Measurements from ENCODE around the gene CDH5. TPM values are rescaled to one million over a fixed set of nuclear protein-coding genes. Genes with fewer than 3 reads are reported as not detected.
A peak's percentile ranks its signal among the peaks of the same experiment; 100 is the strongest.

CDH5 gene
- total and polyA plus RNA-seq, 10 donors, result 6.7 to 62.7 (median 40.2) TPM

- TF ChIP-seq POLR2AphosphoS5 (IDR thresholded peaks at IDR 0.05), result no peak
- Histone ChIP-seq H3K9me3 (no peaks in the 10 kb centered on the region), H3K4me3 (no peak overlapping the region), H3K36me3 (peaks cover 0 to 12% (median 0%) of the 10 kb centered on the region in 6 donors), H3K4me1 (peaks cover 7 to 37% (median 33%) of the 10 kb centered on the region in 6 donors), H3K27ac (no peak overlapping the region), H3K27me3 (replicated peaks in 1 of 7) (peaks cover 0 to 20% (median 0%) of the 10 kb centered on the region in 7 donors)
- DNase-seq, result no peak
- WGBS, 5 donors, result 79 to 94% (median 87%) methylated on average over 2 of the region's 2 CpGs
- intact Hi-C loops (cut with DNase I; ENCODE audit: low total_unique reads), result loop anchor here (5.0 kb wide), 1 partner anchor 197 kb away; the partner anchor contains the start of gene CMTM3
Observed at GRCh38 chr16:66405057-66405783, 38.7 kb downstream of the CDH5 start.

GRCh38 chr16:66406534-66407221 lies 40.2 kb downstream of the CDH5 start:
- no peak for TF ChIP-seq POLR2A (IDR thresholded peaks at IDR 0.05)
- TF ChIP-seq POLR2AphosphoS5 (IDR thresholded peaks at IDR 0.05), result peak; percentile 25 to 78 (median 72)
- TF ChIP-seq CTCF (IDR thresholded peaks at IDR 0.05 in 8 of 11, conservative IDR thresholded peaks at IDR 0.05 in 3 of 11), result peak; percentile 76 to 94 (median 90)
- H3K4me1 ChIP-seq, result peaks cover 7 to 37% (median 33%) of the 10 kb centered on the region in 6 donors
- peaks cover 0 to 3% (median 0%) of the 10 kb centered on the region in 8 donors for H3K9me3 ChIP-seq
- WGBS, 5 donors, result 1 to 3% (median 2%) methylated on average over 13 to 35 of the region's 35 CpGs
- peak overlapping the region in 5 of 8 donors; percentile 44 to 80 (median 65) for H3K27ac ChIP-seq
- peaks cover 0 to 23% (median 0%) of the 10 kb centered on the region in 6 donors for H3K36me3 ChIP-seq
- peak overlapping the region; percentile 24 to 74 (median 42) for H3K4me3 ChIP-seq
- peaks cover 0 to 20% (median 0%) of the 10 kb centered on the region in 7 donors for H3K27me3 ChIP-seq (replicated peaks in 1 of 7)
- intact Hi-C loops (cut with DNase I; ENCODE audit: low total_unique reads), result loop anchor here (2.0 to 5.0 kb wide), 2 partner anchors 76 to 196 kb away; partner anchors contain the start of gene CMTM3
- DNase-seq, result peak; percentile 96

GRCh38 chr16:66408163-66409048 lies 41.9 kb downstream of the CDH5 start:
- intact Hi-C loops (cut with DNase I; ENCODE audit: low total_unique reads), result loop anchor here (5.0 kb wide), 1 partner anchor 194 kb away; the partner anchor contains the start of gene CMTM3
- WGBS, 5 donors, result 50 to 71% (median 56%) methylated on average over 5 of the region's 5 CpGs

GRCh38 chr16:66409156-66409555 lies 42.7 kb downstream of the CDH5 start:
- Histone ChIP-seq H3K27ac (peak overlapping the region in 5 of 8 donors; percentile 63 to 80 (median 77)), H3K36me3 (peaks cover 0 to 18% (median 0%) of the 10 kb centered on the region in 6 donors), H3K4me1 (peaks cover 7 to 37% (median 33%) of the 10 kb centered on the region in 6 donors), H3K9me3 (peaks cover 0 to 17% (median 10%) of the 10 kb centered on the region in 8 donors), H3K4me3 (peak overlapping the region in 1 of 8 donors; percentile 58), H3K27me3 (replicated peaks in 1 of 7) (peaks cover 0 to 20% (median 0%) of the 10 kb centered on the region in 7 donors)
- TF ChIP-seq POLR2AphosphoS5 (IDR thresholded peaks at IDR 0.05) (no peak), CTCF (IDR thresholded peaks at IDR 0.05 in 8 of 11, conservative IDR thresholded peaks at IDR 0.05 in 3 of 11) (no peak), POLR2A (IDR thresholded peaks at IDR 0.05) (no peak)
- intact Hi-C loops (cut with DNase I; ENCODE audit: low total_unique reads), result loop anchor here (5.0 kb wide), 1 partner anchor 193 kb away; the partner anchor contains the start of gene CMTM3
- 67 to 87% (median 76%) methylated on average over 5 of the region's 5 CpGs for WGBS, 5 donors
- no peak for DNase-seq

More at GRCh38 chr16:66408163-66409048, 41.9 kb downstream of the CDH5 start:
- Histone ChIP-seq H3K27ac (peak overlapping the region in 7 of 8 donors; percentile 10 to 80 (median 63)), H3K4me3 (peak overlapping the region in 3 of 8 donors; percentile 8 to 58 (median 12)), H3K4me1 (peaks cover 7 to 37% (median 33%) of the 10 kb centered on the region in 6 donors), H3K27me3 (replicated peaks in 1 of 7) (peaks cover 0 to 20% (median 0%) of the 10 kb centered on the region in 7 donors), H3K9me3 (peaks cover 0 to 17% (median 10%) of the 10 kb centered on the region in 8 donors), H3K36me3 (peaks cover 0 to 18% (median 0%) of the 10 kb centered on the region in 6 donors)
- DNase-seq, result no peak
- TF ChIP-seq POLR2A (IDR thresholded peaks at IDR 0.05), result no peak
- peak in 1 of 3 donors; percentile 46 for TF ChIP-seq POLR2AphosphoS5 (IDR thresholded peaks at IDR 0.05)
